AG09319 (cell line): ENCODE results near the gene STRBP.

Source experiments
- DNase-seq: peaks from one replicate; pipeline ENCODE4 v3.0.0-alpha.2; 2010; ENCODE audit warnings: low read depth; ENCODE audit errors: extremely low read depth
- CTCF ChIP-seq: IDR thresholded peaks from 2 replicates; pipeline ENCODE4 v1.5.1; 2011; ENCODE audit warnings: low read depth, mild to moderate bottlenecking, inconsistent platforms, low read length, moderate library complexity

Gene STRBP

DNA sequence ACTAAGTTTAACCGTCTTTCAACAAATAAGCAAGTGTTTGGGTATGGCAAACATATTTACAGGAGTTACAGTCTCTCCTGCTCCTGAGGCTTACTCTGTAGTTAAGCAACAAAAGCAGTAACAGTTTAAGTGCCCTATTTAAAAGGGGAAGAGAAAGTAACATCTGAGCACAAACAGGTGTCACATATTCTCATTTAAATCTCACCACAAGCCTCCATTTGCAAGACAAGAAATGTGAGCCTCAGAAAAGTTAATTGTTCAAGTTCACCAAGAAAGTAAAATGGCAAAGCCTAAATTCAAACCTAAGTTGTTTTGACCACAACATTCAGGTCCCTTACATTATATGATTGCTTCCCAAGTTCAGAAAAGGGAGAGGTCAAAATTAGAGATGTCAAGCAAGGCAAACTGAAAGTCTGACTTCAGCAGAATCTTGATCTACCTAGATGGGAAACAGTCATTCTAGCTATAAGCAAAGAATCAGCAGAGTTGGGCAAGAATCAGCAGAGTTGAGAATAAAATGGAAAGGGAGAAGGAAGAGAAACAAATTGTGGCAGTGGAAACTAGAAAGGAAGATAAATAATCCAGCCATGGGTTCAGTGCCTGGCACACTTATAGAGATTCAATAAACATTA, 93.4 kb downstream of the STRBP start:
- no peak for DNase-seq

GRCh38 chr9:123174079-123174478, 94.3 kb downstream of the STRBP start:
- no peak for TF ChIP-seq CTCF
- no peak for DNase-seq

More for the DNA sequence above, 93.4 kb downstream of the STRBP start:
- TF ChIP-seq CTCF = no peak

DNA sequence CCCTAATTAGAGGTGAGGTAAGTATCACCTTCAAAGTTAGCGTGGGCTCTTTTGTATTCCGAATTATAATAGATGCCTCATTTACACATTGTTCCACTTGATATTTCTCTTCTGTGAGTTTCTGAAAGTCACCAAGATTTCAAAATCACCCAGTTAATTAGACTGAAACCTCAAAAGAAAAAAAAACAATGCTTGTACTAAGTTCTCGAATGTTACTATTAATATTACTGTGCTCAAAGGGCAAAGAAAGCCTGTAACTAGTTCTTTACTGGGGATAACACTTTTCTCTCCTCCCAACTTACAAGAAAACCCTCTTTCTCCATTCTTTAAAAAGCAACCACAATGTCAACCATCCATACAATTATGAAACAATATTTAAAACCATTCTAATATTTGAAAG, 98.5 kb downstream of the STRBP start:
- no peak for TF ChIP-seq CTCF
- DNase-seq = no peak

DNA sequence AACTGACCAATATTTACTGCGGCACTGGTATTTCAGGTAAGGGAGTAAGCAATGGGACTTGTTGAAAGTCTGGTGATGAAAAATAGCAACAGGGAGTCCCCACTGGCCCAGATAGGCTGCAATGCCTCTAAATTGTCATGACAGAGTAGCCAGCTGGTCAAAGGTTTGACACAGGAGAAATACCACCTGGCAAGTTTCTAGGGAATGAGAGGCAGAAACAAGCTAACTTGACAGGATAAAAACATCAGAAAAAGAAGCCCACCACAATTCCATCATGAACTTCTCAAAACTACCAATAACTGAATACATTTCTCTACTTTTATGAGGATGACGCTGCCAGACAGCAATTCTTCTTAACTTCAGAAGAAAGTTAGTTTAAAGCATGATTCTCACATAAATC, 99.8 kb downstream of the STRBP start:
- no peak for TF ChIP-seq CTCF
- no peak for DNase-seq

- no peak for TF ChIP-seq CTCF
- DNase-seq = no peak
Measured at GRCh38 chr9:123167474-123167873, 100.9 kb downstream of the STRBP start.

- TF ChIP-seq CTCF = no peak
- DNase-seq = no peak
Measured at GRCh38 chr9:123165813-123166212, 102.6 kb downstream of the STRBP start.

DNA sequence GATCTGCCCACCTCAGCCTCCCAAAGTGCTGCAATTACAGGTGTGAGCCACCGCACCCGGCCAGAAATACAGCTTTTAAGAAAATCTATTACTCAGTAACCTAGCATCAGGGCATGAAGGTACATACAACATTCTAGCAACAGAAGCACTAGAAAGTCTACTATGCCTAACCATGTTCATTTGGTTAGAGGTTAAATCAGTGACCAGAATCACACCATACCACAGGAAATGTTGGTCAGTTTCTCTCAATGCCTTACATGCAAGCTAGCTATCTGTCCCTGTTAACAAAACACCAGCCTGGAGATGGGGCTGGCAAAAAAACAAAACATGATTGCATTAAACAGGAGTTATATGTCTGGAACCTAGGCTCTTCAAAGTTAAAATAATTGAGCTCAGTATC, 104.1 kb downstream of the STRBP start:
- no peak for TF ChIP-seq CTCF
- no peak for DNase-seq
